HL-60 (cell line): ENCODE data around the gene GALNT17.

Source experiments
- DNase-seq, 2 experiments: peaks; one replicate each; pipeline ENCODE4 v3.0.0-alpha.2; 2010 to 2020; ENCODE audit warnings: low read depth in 1 of 2, low spot score in 1 of 2
- H3K27ac ChIP-seq: fragments of 250-450 bp; sonication (Bioruptor Pico); replicated peaks from 2 replicates; pipeline ENCODE4 v1.5.1; 2020; ENCODE audit warnings: mild to moderate bottlenecking, moderate library complexity
- H3K27me3 ChIP-seq: fragments of 250-450 bp; sonication (Bioruptor Pico); 2 replicates; pipeline ENCODE4 v1.5.1; 2021; ENCODE audit warnings: mild to moderate bottlenecking, moderate library complexity; ENCODE audit not compliant: insufficient read depth, poor library complexity, severe bottlenecking
- H3K4me3 ChIP-seq: replicated peaks from 2 replicates; pipeline ENCODE4 v1.5.1; 2011; ENCODE audit warnings: mild to moderate bottlenecking, control low read depth, low read length; ENCODE audit not compliant: insufficient read depth
- GABPA ChIP-seq: IDR thresholded peaks from 2 replicates; pipeline ENCODE4 v1.6.1; 2012; ENCODE audit warnings: low read depth
- POLR2AphosphoS5 ChIP-seq: IDR thresholded peaks from 2 replicates; pipeline ENCODE4 v1.6.1; 2012; ENCODE audit warnings: low read depth
- REST ChIP-seq: IDR thresholded peaks from 2 replicates; pipeline ENCODE4 v1.6.1; 2012; ENCODE audit warnings: low read depth; ENCODE audit not compliant: insufficient replicate concordance
- SPI1 ChIP-seq: IDR thresholded peaks from 2 replicates; pipeline ENCODE4 v1.6.1; 2012; ENCODE audit warnings: low read depth, mild to moderate bottlenecking, borderline replicate concordance
- TF ChIP-seq, protein P1 (sequence below): IDR thresholded peaks from one replicate; pipeline ENCODE4 v1.5.1; 2011; ENCODE audit warnings: low read length, control low read depth, inconsistent platforms; ENCODE audit not compliant: insufficient read depth

Gene GALNT17

DNA sequence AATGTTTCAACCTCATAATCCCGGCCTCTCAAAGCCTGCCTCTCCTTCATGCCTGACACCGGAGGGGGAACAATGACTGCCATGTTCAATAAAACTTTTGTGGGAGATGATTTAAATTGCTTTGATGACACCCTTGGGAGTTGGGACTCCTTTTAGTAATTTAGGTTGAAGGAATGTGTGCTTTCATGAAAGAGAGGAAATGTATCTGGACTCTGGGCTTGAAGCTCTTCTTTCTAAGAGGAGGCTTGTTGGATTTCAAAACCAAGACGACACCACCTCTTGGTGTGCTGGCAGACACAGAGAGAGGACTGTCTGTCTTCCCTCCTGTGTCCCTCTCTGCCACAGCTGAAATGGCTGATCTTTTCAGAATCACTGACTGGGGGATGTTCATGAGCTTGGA, 168.1 kb downstream of the GALNT17 start:
- no peak for TF ChIP-seq SPI1
- TF ChIP-seq GABPA, result no peak
- TF ChIP-seq, protein P1, sequence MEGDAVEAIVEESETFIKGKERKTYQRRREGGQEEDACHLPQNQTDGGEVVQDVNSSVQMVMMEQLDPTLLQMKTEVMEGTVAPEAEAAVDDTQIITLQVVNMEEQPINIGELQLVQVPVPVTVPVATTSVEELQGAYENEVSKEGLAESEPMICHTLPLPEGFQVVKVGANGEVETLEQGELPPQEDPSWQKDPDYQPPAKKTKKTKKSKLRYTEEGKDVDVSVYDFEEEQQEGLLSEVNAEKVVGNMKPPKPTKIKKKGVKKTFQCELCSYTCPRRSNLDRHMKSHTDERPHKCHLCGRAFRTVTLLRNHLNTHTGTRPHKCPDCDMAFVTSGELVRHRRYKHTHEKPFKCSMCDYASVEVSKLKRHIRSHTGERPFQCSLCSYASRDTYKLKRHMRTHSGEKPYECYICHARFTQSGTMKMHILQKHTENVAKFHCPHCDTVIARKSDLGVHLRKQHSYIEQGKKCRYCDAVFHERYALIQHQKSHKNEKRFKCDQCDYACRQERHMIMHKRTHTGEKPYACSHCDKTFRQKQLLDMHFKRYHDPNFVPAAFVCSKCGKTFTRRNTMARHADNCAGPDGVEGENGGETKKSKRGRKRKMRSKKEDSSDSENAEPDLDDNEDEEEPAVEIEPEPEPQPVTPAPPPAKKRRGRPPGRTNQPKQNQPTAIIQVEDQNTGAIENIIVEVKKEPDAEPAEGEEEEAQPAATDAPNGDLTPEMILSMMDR, result no peak
- TF ChIP-seq REST, result no peak
- no peak for TF ChIP-seq POLR2AphosphoS5
- Histone ChIP-seq H3K27me3 (no peaks in the 10 kb centered on the region), H3K27ac (no peak overlapping the region), H3K4me3 (no peak overlapping the region)
- DNase-seq, result no peak

DNA sequence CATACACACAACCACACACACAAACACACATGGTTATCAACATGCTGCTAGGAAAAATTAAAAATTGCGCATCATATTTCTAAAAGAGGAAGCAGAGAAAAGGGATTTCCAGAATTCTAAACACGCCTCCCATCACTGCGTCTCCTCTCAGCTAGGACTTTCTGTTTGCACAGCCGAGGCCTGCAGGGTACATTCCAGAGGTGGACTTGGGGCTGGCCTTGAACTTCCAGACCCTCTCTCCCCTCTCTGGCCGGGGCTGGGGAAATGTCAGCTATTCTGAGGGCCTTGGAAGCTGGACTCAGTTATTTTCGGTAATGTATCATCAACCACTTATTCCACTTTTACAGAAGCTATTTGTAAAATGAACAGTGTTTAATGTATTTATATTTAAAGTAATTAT, 168.7 kb downstream of the GALNT17 start:
- TF ChIP-seq POLR2AphosphoS5, result no peak
- TF ChIP-seq REST, result no peak
- no peak for TF ChIP-seq GABPA
- TF ChIP-seq, protein P1, result no peak
- TF ChIP-seq SPI1, result no peak
- DNase-seq, result no peak
- Histone ChIP-seq H3K27me3 (no peaks in the 10 kb centered on the region), H3K4me3 (no peak overlapping the region), H3K27ac (no peak overlapping the region)

DNA sequence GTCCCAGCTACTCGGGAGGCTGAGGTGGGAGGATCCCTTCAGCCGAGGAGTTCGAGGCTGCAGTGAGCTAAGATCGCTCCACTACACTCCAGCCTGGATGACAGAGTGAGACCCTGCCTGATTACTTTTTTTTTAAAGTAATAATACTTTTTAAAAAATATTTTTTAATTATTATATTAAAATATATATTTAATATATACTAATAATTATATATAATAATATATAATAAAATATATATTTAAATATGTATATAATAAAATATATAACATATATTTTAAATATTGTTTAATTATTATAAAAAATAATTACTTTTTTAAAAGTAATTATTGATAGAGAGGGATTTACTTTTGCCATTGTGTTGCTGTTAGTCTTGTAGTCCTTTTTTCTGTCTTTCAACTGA, 169.2 kb downstream of the GALNT17 start:
- Histone ChIP-seq H3K4me3 (no peak overlapping the region), H3K27me3 (no peaks in the 10 kb centered on the region), H3K27ac (no peak overlapping the region)
- TF ChIP-seq SPI1, result no peak
- TF ChIP-seq REST, result no peak
- TF ChIP-seq POLR2AphosphoS5, result no peak
- TF ChIP-seq, protein P1, result no peak
- no peak for TF ChIP-seq GABPA
- DNase-seq, result no peak
